B cell (primary cell): ENCODE results near the gene PRDM5.

ENCODE experiments used
- EZH2 ChIP-seq: IDR thresholded peaks from 2 replicates; pipeline ENCODE4 v1.6.1; 2012; ENCODE audit warnings: borderline replicate concordance, low read depth, mild to moderate bottlenecking, moderate library complexity, low read length; ENCODE audit not compliant: insufficient read depth, poor library complexity, severe bottlenecking
- TF ChIP-seq, protein P1 (sequence below): fragments of 200-600 bp; IDR thresholded peaks from one replicate; pipeline ENCODE4 v1.8.0; 2022; ENCODE audit warnings: antibody characterized with exemption, mild to moderate bottlenecking

GRCh38 chr4:120843849-120844527 lies 78.5 kb downstream of the PRDM5 start:
- TF ChIP-seq, protein P1, sequence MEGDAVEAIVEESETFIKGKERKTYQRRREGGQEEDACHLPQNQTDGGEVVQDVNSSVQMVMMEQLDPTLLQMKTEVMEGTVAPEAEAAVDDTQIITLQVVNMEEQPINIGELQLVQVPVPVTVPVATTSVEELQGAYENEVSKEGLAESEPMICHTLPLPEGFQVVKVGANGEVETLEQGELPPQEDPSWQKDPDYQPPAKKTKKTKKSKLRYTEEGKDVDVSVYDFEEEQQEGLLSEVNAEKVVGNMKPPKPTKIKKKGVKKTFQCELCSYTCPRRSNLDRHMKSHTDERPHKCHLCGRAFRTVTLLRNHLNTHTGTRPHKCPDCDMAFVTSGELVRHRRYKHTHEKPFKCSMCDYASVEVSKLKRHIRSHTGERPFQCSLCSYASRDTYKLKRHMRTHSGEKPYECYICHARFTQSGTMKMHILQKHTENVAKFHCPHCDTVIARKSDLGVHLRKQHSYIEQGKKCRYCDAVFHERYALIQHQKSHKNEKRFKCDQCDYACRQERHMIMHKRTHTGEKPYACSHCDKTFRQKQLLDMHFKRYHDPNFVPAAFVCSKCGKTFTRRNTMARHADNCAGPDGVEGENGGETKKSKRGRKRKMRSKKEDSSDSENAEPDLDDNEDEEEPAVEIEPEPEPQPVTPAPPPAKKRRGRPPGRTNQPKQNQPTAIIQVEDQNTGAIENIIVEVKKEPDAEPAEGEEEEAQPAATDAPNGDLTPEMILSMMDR: no peak
- no peak for TF ChIP-seq EZH2
